Activated T-helper 1 cell treated with anti-CD3 and anti-CD28 coated beads, Interleukin-2, amount 50 U/mL, for 16 hours (primary cell): Measurements from ENCODE around the gene TMEM117.

Source experiments
- DNase-seq, 2 donors: peaks; one replicate each; pipeline ENCODE4 v3.0.0-alpha.2; 2020; ENCODE audit warnings: low read depth in 1 of 2, low spot score in 1 of 2

The TMEM117 gene

GRCh38 chr12:43883748-43884147 is 47.9 kb downstream of the TMEM117 start:
- DNase-seq = no peak

DNA sequence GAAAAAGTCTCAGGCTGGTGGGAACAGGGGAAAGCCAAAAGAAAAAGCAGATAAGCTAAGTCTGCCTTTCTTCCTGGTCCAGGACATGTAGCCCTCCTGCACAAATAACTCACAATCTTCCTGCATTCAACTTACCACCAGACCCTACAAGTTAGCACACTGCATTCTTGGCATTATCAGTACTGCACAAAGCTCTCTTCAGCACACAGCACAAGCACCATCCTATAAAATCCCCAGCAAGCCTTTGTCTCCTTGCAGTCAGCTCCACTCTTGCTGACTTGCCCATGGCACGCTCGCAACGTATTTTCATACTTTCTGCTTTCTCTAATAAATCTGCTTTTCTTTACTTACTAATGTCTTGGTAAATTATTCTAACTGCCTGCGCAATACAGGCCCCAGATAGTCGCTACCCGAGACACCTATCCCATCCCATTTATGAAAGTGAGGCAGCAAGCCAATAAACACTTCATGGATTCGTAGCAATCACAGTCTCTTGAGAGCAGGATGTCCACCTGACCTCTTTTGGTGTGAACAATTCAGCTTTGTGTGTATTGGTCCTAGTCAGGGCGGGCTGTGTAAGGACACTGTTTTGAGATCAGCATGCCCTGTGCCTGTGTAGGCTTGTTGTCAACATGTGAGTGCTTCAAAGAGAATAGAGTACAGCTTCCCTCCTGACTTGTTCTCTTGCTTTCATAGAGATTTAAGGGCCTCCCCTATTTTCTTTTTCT is 49.0 kb downstream of the TMEM117 start:
- no peak for DNase-seq

DNA sequence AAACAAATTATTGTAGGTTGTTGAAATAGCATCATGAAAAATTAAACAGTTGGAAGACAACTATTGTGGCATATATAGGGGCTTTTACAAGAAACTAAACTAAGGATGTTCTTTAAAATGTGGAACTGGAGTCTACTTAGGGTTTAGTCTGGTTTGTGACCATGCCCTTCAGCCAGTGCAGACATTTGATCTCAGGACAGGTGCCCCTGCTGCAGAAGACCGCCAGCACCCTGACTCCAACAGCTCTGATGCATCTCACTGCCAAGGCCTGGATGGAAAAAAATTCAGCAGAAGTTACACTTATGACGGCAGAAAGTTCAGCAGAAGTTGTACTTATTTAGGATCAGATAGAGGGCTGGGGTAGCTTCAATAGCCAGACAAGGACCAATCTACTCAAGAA is 51.5 kb downstream of the TMEM117 start:
- no peak for DNase-seq

DNA sequence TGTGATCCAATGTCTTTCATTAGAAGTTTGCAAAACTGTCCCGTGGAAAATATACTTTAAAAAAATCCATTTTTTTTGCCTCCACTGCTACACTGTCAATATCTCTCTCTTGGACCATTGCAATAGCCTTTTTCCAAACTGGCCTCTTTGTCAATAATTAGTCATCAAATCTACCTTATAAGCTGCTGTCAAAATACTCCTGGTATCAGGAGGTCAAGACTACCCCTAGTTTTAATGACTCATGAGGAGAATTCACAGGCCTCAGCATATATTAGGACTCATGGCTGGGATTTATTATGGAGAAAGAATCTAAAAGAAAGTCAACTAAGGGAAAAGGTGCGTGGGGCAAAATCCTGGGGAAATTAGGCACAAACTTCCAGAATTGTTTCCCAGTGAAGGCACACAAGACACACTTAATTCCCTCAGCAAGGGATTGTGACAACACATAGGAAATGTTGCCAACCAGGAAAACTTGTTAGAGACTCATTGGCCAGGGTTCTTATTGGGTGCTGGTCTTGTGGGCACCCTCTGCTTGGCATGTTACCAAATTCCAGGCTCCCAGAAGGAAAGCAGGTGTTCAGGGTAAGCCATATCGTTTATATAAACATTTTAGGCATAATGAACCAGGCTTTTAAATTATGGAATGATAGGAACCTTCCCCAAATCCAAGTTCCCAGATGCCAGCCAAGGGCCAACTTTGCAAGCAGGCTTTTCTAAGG is 56.1 kb downstream of the TMEM117 start:
- no peak for DNase-seq

GRCh38 chr12:43893670-43894069 is 57.8 kb downstream of the TMEM117 start:
- no peak for DNase-seq

- DNase-seq = no peak
These were observed 59.8 kb downstream of the TMEM117 start for GRCh38 chr12:43895580-43896206.

- DNase-seq = no peak
These were observed 60.6 kb downstream of the TMEM117 start for GRCh38 chr12:43896496-43896895.

DNA sequence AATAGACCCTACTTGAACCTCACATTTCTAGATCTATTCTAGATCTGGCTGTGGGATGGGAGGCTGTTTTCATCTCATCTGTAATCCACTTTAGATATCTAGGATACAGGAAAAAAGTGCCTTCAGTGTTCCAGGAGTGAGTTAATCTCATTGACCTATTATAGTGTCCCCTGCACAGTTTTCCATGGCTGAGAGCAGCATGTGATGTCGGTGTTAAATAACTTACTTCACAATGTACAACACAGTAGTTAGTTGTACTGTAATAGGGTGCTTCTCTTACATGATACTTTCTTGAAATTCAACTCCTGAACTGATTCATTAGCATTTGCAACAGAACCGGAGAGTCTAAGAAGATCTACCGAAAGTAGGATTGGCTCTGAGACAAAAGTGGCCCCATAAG is 62.6 kb downstream of the TMEM117 start:
- DNase-seq = no peak

- DNase-seq = no peak
These were observed 63.7 kb downstream of the TMEM117 start for GRCh38 chr12:43899574-43899973.

DNA sequence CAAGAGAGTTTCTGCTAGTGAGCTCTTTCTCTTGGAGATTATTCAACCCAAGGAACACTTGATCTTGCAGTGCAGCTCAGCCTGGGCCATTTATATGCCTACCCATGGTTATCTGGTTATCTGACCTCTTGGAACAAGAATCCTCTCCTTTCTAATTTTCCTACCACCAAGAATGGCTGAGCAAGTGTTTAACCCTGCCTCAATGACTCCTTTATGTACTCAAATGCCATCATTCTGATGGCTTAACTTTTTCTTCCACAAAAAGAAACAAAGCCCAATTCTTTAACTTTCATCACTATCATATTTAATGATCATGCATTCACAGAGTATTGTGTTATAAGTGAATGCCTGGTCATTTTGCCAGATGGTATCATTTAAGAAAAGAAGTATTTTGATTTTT is 67.8 kb downstream of the TMEM117 start:
- no peak for DNase-seq

DNA sequence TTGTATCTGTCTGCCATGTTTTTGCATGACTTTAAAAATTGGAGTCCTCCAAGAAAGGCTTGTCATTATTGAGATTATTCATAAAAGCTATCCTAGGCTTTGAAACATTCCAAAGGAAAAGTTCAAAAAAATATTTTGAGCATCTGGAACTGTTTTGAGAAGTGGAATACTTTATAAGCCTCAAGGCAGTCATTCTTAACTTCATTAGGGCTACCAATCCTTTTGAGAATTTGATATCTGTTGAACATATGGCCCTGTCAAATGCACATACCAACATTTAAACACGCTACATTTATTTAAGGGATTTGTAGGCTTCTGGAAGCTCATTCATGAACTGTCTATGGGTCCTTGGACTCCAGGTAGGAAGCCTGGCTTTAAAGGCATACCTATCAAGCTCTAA is 77.0 kb downstream of the TMEM117 start:
- no peak for DNase-seq

- no peak for DNase-seq
These were observed 78.5 kb downstream of the TMEM117 start for GRCh38 chr12:43914391-43914790.

DNA sequence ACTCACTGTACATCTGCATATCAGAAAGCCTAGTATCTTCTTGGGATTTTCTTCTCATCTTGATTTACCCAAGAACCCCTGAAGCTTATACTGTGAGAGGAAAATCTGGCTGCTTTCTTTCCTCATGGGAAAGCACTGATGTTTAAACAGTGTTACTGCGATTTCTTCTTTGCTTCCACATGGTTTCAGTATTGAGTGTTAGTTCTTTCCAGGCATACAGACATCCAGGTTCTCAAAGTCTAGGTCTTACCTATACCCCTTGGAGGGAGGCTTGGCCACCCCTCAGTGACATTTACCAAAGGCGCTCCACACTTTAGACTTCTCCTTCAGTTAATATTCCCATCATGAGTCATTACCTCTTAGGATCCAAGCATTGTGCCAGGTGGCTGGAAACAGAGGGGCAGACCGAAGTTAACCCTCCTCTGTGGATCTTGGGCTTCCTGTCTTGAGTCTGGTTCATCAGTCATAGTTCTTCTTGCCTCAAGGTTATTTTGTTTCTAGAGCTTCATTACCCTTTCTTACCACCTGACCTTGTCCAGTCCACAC is 79.1 kb downstream of the TMEM117 start:
- no peak for DNase-seq

DNA sequence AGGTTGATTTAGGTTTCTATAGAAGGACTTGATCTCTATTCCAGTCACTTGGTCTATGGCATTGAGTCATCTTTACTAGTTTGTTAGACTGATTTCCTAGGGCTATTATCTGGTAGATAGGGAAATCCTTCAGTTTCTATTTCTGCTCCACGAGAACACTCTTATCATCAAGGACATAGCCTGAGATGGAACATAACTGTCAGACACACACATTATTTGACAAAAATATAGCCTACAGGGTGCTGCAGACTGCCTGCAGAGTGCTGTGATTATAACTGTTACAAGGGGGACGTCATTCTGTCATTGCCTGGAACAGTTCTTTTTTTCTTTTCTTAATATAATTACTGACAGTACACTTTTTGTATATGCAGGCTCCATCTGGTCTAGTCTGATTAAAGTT is 82.0 kb downstream of the TMEM117 start:
- no peak for DNase-seq

DNA sequence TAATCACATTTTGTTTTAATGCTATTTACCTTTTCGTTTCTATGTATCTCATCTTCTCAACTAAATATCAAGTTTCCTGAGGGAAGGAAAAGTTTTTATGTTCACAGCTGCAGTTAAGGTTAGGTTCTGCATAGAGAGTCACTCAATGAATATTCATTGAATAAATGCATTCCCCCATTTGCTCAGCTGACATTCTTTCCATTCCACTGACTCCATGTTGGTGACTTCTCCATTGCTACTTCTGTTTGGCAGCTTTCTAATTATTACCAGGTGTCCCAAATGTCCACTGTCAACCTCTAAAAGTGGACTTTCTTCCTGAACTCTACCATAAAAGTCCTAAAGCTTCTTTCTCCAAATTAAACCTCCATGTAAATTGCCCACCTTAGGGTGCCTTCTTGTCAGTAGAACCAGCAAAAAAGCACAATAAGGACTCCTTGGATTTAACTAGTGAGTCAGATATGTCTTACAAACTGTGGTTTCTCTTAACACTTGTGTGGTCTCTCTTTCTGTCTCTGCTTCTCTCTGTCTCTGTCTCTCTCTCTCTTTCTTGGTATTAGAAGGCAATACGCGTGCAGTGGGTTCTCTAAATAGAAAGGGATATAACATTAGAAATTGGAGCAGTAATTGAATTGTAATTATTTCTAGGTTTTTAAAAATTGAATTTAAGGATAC is 85.9 kb downstream of the TMEM117 start:
- DNase-seq = no peak

GRCh38 chr12:43930032-43930431 is 94.2 kb downstream of the TMEM117 start:
- no peak for DNase-seq

- no peak for DNase-seq
These were observed 95.3 kb downstream of the TMEM117 start for GRCh38 chr12:43931187-43931586.

- no peak for DNase-seq
These were observed 99.7 kb downstream of the TMEM117 start for GRCh38 chr12:43935581-43935980.

DNA sequence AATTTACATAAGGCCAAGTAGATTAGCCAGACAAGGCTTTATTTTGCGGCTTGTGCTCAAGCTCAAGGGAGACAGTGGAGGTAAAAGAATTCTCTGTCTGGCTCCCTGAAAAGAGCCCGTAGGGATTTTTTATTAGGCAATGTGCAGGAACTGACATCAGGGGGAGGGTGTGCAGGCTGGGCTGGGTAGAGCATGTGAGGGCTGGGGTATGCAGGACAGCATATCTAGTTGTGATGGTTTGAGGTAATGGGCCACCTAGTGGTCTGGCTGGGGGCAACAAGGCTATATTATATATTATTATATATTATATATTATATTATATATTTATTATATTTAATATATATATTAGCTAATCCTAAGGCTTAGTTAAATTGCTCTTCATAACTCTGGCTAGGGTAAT is 102.1 kb downstream of the TMEM117 start:
- DNase-seq = no peak

- no peak for DNase-seq
These were observed 106.5 kb downstream of the TMEM117 start for GRCh38 chr12:43942379-43942778.

GRCh38 chr12:43945983-43946382 is 110.1 kb downstream of the TMEM117 start:
- no peak for DNase-seq

GRCh38 chr12:43951286-43951685 is 115.4 kb downstream of the TMEM117 start:
- DNase-seq = no peak
